Skeletal muscle satellite cell (primary cell): ENCODE measurements around the gene CCDC91.

ENCODE experiments used
- H3K27me3 ChIP-seq: 2 replicates; pipeline ENCODE4 v1.7.0; 2013; ENCODE audit warnings: low read length; ENCODE audit not compliant: control insufficient read depth, insufficient read depth
- H3K36me3 ChIP-seq: 2 replicates; pipeline ENCODE4 v1.7.0; 2013; ENCODE audit warnings: mild to moderate bottlenecking, control low read depth, low read length; ENCODE audit not compliant: insufficient read depth
- H3K4me1 ChIP-seq: 2 replicates; pipeline ENCODE4 v1.7.0; 2013; ENCODE audit warnings: low read length; ENCODE audit not compliant: control insufficient read depth, insufficient read depth
- H3K4me2 ChIP-seq: 2 replicates; pipeline ENCODE4 v1.7.0; 2013; ENCODE audit warnings: mild to moderate bottlenecking, low read length
- H3K4me3 ChIP-seq: 2 replicates; pipeline ENCODE4 v1.7.0; 2013; ENCODE audit warnings: low read length
- H3K9ac ChIP-seq: 2 replicates; pipeline ENCODE4 v1.7.0; 2013; ENCODE audit warnings: mild to moderate bottlenecking, low read depth, low read length, moderate library complexity
- H3K9me3 ChIP-seq: replicated peaks from 2 replicates; pipeline ENCODE4 v1.7.0; 2013; ENCODE audit warnings: mild to moderate bottlenecking, control low read depth, low read length

The CCDC91 gene

GRCh38 chr12:28167981-28168485 is 22.2 kb upstream of the CCDC91 start:
- Histone ChIP-seq H3K4me3 (no peak overlapping the region), H3K9ac (no peak overlapping the region), H3K27me3 (no peaks in the 10 kb centered on the region), H3K9me3 (no peaks in the 10 kb centered on the region), H3K4me1 (no peaks in the 10 kb centered on the region), H3K4me2 (no peak overlapping the region), H3K36me3 (no peaks in the 10 kb centered on the region)

- no peak overlapping the region for H3K4me2 ChIP-seq
- no peak overlapping the region for H3K9ac ChIP-seq
- no peak overlapping the region for H3K4me3 ChIP-seq
- H3K4me1 ChIP-seq = no peaks in the 10 kb centered on the region
- no peaks in the 10 kb centered on the region for H3K9me3 ChIP-seq
- H3K36me3 ChIP-seq = no peaks in the 10 kb centered on the region
- no peaks in the 10 kb centered on the region for H3K27me3 ChIP-seq
Observed at GRCh38 chr12:28171356-28172060, 18.7 kb upstream of the CCDC91 start.

- Histone ChIP-seq H3K27me3 (no peaks in the 10 kb centered on the region), H3K9me3 (no peaks in the 10 kb centered on the region), H3K9ac (no peak overlapping the region), H3K4me3 (no peak overlapping the region), H3K4me2 (no peak overlapping the region), H3K4me1 (no peaks in the 10 kb centered on the region), H3K36me3 (no peaks in the 10 kb centered on the region)
Observed at GRCh38 chr12:28172434-28173030, 17.7 kb upstream of the CCDC91 start.

GRCh38 chr12:28173440-28173839 is 16.8 kb upstream of the CCDC91 start:
- H3K4me2 ChIP-seq = no peak overlapping the region
- no peaks in the 10 kb centered on the region for H3K4me1 ChIP-seq
- no peaks in the 10 kb centered on the region for H3K27me3 ChIP-seq
- H3K36me3 ChIP-seq = no peaks in the 10 kb centered on the region
- no peak overlapping the region for H3K9ac ChIP-seq
- no peaks in the 10 kb centered on the region for H3K9me3 ChIP-seq
- H3K4me3 ChIP-seq = no peak overlapping the region

GRCh38 chr12:28175098-28175589 is 15.1 kb upstream of the CCDC91 start:
- H3K36me3 ChIP-seq = no peaks in the 10 kb centered on the region
- no peaks in the 10 kb centered on the region for H3K9me3 ChIP-seq
- no peaks in the 10 kb centered on the region for H3K4me1 ChIP-seq
- H3K9ac ChIP-seq = no peak overlapping the region
- no peak overlapping the region for H3K4me2 ChIP-seq
- H3K27me3 ChIP-seq = no peaks in the 10 kb centered on the region
- no peak overlapping the region for H3K4me3 ChIP-seq

GRCh38 chr12:28176295-28176694 is 14.0 kb upstream of the CCDC91 start:
- Histone ChIP-seq H3K27me3 (no peaks in the 10 kb centered on the region), H3K4me1 (no peaks in the 10 kb centered on the region), H3K4me2 (no peak overlapping the region), H3K36me3 (no peaks in the 10 kb centered on the region), H3K9ac (no peak overlapping the region), H3K4me3 (no peak overlapping the region), H3K9me3 (no peaks in the 10 kb centered on the region)

GRCh38 chr12:28177461-28177860 is 12.8 kb upstream of the CCDC91 start:
- no peaks in the 10 kb centered on the region for H3K36me3 ChIP-seq

GRCh38 chr12:28177905-28178304 is 12.4 kb upstream of the CCDC91 start:
- no peaks in the 10 kb centered on the region for H3K27me3 ChIP-seq
- no peaks in the 10 kb centered on the region for H3K9me3 ChIP-seq
- no peak overlapping the region for H3K4me3 ChIP-seq
- no peaks in the 10 kb centered on the region for H3K36me3 ChIP-seq
- H3K4me1 ChIP-seq = no peaks in the 10 kb centered on the region
- no peak overlapping the region for H3K9ac ChIP-seq
- no peak overlapping the region for H3K4me2 ChIP-seq

More at GRCh38 chr12:28177461-28177860, 12.8 kb upstream of the CCDC91 start:
- H3K4me1 ChIP-seq = no peaks in the 10 kb centered on the region
- H3K9me3 ChIP-seq = no peaks in the 10 kb centered on the region
- H3K4me3 ChIP-seq = no peak overlapping the region
- no peaks in the 10 kb centered on the region for H3K27me3 ChIP-seq
- H3K9ac ChIP-seq = no peak overlapping the region
- no peak overlapping the region for H3K4me2 ChIP-seq

GRCh38 chr12:28178775-28179174 is 11.5 kb upstream of the CCDC91 start:
- Histone ChIP-seq H3K4me1 (no peaks in the 10 kb centered on the region), H3K36me3 (no peaks in the 10 kb centered on the region), H3K4me2 (no peak overlapping the region), H3K9me3 (no peaks in the 10 kb centered on the region), H3K27me3 (no peaks in the 10 kb centered on the region), H3K4me3 (no peak overlapping the region), H3K9ac (no peak overlapping the region)

GRCh38 chr12:28180786-28181185 is 9.5 kb upstream of the CCDC91 start:
- Histone ChIP-seq H3K9ac (no peak overlapping the region), H3K27me3 (no peaks in the 10 kb centered on the region), H3K4me1 (no peaks in the 10 kb centered on the region), H3K4me3 (no peak overlapping the region), H3K36me3 (no peaks in the 10 kb centered on the region), H3K9me3 (no peaks in the 10 kb centered on the region), H3K4me2 (no peak overlapping the region)

GRCh38 chr12:28184375-28184774 is 5.9 kb upstream of the CCDC91 start:
- H3K4me3 ChIP-seq = no peak overlapping the region
- H3K36me3 ChIP-seq = no peaks in the 10 kb centered on the region
- no peak overlapping the region for H3K9ac ChIP-seq
- H3K9me3 ChIP-seq = no peaks in the 10 kb centered on the region
- H3K27me3 ChIP-seq = no peaks in the 10 kb centered on the region
- no peaks in the 10 kb centered on the region for H3K4me1 ChIP-seq
- no peak overlapping the region for H3K4me2 ChIP-seq

- Histone ChIP-seq H3K4me2 (no peak overlapping the region), H3K9me3 (no peaks in the 10 kb centered on the region), H3K4me1 (peaks cover 8% of the 10 kb centered on the region), H3K36me3 (no peaks in the 10 kb centered on the region), H3K4me3 (no peak overlapping the region), H3K27me3 (no peaks in the 10 kb centered on the region), H3K9ac (no peak overlapping the region)
Observed at GRCh38 chr12:28186500-28186899, 3.8 kb upstream of the CCDC91 start.
